Measurements from ENCODE around the gene KIF1A. TPM values are rescaled to one million over a fixed set of nuclear protein-coding genes. Genes with fewer than 3 reads are reported as not detected.

KIF1A gene
- polyA plus RNA-seq, 1 donor (not counting 4 experiments of a cell fraction or from before 2014, with no cell fraction given) = not detected

DNA sequence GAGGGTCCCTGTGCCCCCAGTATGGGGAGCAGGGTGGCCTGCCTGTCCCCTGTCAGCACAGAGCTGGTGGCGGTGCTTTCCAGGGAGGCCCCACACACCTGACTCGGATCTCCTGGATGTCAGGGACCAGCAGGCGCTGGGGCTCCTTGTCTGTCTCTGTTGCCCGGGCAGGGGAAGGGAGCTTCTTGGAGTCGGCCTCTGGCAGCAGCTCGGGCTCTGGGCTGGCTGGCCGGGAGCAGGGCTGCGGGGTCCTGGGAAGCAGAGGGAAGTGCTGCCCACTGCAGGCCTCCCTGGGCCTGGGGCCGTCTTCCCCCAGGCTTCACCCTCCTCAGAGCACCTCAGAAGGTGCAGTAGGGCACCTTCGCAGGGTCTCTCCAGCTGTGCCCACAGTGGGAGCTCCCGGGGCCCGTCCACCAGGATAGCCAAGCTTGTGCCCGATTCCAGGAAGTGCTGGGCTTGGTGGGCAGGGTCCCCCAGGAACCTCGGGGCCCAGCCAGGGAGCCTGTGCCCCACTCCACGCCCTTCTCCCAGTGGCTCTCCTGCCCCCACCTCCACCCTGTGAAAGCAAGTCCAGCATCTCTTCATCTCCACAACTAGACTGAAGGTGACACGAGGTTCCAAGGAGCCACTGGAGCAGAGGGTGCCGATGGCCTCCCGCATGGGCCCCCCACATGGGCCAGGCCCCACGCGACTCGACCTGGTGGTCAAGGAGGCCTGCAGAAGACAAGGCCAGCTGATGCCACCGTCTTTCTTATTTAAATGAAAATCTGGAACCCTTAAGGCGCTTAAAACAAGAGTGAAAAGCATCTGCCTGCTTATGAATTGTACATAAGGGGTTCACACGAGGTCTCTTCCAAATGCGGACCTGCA, 100.1 kb downstream of the KIF1A start:
- Histone ChIP-seq H3K27me3 (ENCODE audit: control insufficient read depth, extremely low read depth, insufficient read depth, low read length) (peaks cover 5% of the 10 kb centered on the region), H3K79me2 (ENCODE audit: control insufficient read depth, insufficient read depth, low read length) (no peaks in the 10 kb centered on the region), H3K9me3 (ENCODE audit: control insufficient read depth, low read depth, low read length) (no peaks in the 10 kb centered on the region), H3K4me2 (ENCODE audit: control insufficient read depth, extremely low read depth, insufficient read depth, low read depth, low read length) (no peak overlapping the region), H4K20me1 (ENCODE audit: control insufficient read depth, extremely low read depth, insufficient read depth, low read length) (no peaks in the 10 kb centered on the region), H3K27ac (ENCODE audit: control insufficient read depth, insufficient read depth, low read length) (no peak overlapping the region), H3K9me1 (ENCODE audit: control insufficient read depth, extremely low read depth, insufficient read depth, low read length) (no peaks in the 10 kb centered on the region), H3K36me3 (ENCODE audit: control insufficient read depth in 2 of 2, extremely low read depth in 1 of 2, insufficient read depth in 2 of 2, low read length in 2 of 2) (no peaks in the 10 kb centered on the region), H3K4me3 (ENCODE audit: control insufficient read depth in 2 of 3, extremely low read depth in 1 of 3, insufficient read depth in 2 of 3, low read depth in 1 of 3, low read length in 3 of 3) (no peak overlapping the region), H2AFZ (ENCODE audit: control insufficient read depth, low read length) (no peak overlapping the region), H3K4me1 (ENCODE audit: control insufficient read depth, extremely low read depth, insufficient read depth, low read length) (no peaks in the 10 kb centered on the region), H3K9ac (ENCODE audit: control insufficient read depth, extremely low read depth, insufficient read depth, low read length) (no peak overlapping the region)
- DNase-seq (ENCODE audit: low read depth, low spot score) = no peak
- no peak for FAIRE-seq
- TF ChIP-seq, protein P1, sequence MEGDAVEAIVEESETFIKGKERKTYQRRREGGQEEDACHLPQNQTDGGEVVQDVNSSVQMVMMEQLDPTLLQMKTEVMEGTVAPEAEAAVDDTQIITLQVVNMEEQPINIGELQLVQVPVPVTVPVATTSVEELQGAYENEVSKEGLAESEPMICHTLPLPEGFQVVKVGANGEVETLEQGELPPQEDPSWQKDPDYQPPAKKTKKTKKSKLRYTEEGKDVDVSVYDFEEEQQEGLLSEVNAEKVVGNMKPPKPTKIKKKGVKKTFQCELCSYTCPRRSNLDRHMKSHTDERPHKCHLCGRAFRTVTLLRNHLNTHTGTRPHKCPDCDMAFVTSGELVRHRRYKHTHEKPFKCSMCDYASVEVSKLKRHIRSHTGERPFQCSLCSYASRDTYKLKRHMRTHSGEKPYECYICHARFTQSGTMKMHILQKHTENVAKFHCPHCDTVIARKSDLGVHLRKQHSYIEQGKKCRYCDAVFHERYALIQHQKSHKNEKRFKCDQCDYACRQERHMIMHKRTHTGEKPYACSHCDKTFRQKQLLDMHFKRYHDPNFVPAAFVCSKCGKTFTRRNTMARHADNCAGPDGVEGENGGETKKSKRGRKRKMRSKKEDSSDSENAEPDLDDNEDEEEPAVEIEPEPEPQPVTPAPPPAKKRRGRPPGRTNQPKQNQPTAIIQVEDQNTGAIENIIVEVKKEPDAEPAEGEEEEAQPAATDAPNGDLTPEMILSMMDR (optimal IDR thresholded peaks at IDR 0.05 in 1 of 3, IDR thresholded peaks at IDR 0.05 in 1 of 3, conservative IDR thresholded peaks at IDR 0.05 in 1 of 3; ENCODE audit: extremely low read depth in 1 of 3, insufficient read depth in 2 of 3, low read length in 3 of 3) = no peak
- TF ChIP-seq EZH2 (IDR thresholded peaks at IDR 0.05; ENCODE audit: low read length) = no peak
- dilution Hi-C loops (cut with MboI; ENCODE audit: extremely low pct_ligation_motif_present, low sequenced_read_pairs) = no loop called here

DNA sequence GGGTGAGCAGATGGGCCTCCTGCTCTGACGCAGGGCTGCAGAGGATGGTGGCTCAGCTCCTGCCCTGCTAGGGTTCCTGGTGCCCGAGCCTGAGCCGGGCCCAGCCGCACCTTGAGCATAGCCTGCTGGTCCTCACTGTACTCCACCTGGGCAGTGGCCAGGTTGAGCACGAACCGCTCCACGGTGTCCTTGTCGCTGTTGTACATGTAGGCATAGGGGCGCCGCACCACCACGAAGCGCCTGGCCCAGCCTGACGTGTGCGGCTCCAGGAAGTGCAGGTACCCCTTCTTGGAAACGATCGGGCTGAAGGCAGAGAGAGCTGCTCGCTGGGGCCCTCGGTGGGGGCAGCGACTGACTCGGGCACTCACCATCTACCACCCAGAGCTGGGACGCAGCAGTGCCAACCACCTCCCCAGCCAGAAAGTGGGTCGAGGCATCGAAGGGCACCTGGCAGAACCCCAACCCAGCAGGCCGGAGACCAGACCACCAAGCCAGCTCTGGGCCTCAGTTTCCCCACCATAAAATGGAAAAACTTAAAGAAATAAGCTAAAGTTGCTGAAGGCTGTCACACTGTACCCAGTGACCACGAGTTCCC, 101.0 kb downstream of the KIF1A start:
- no peak overlapping the region for H2AFZ ChIP-seq (ENCODE audit: control insufficient read depth, low read length)
- no peak overlapping the region for H3K4me3 ChIP-seq (ENCODE audit: control insufficient read depth in 2 of 3, extremely low read depth in 1 of 3, insufficient read depth in 2 of 3, low read depth in 1 of 3, low read length in 3 of 3)
- no peaks in the 10 kb centered on the region for H3K9me3 ChIP-seq (ENCODE audit: control insufficient read depth, low read depth, low read length)
- no peak overlapping the region for H3K9ac ChIP-seq (ENCODE audit: control insufficient read depth, extremely low read depth, insufficient read depth, low read length)
- no peaks in the 10 kb centered on the region for H3K9me1 ChIP-seq (ENCODE audit: control insufficient read depth, extremely low read depth, insufficient read depth, low read length)
- H3K36me3 ChIP-seq (ENCODE audit: control insufficient read depth in 2 of 2, extremely low read depth in 1 of 2, insufficient read depth in 2 of 2, low read length in 2 of 2) = no peaks in the 10 kb centered on the region
- FAIRE-seq (no peak), DNase-seq (ENCODE audit: low read depth, low spot score) (no peak)
- peaks cover 14% of the 10 kb centered on the region for H3K27me3 ChIP-seq (ENCODE audit: control insufficient read depth, extremely low read depth, insufficient read depth, low read length)
- H3K79me2 ChIP-seq (ENCODE audit: control insufficient read depth, insufficient read depth, low read length) = no peaks in the 10 kb centered on the region
- no peaks in the 10 kb centered on the region for H3K4me1 ChIP-seq (ENCODE audit: control insufficient read depth, extremely low read depth, insufficient read depth, low read length)
- H4K20me1 ChIP-seq (ENCODE audit: control insufficient read depth, extremely low read depth, insufficient read depth, low read length) = no peaks in the 10 kb centered on the region
- TF ChIP-seq, protein P1 (optimal IDR thresholded peaks at IDR 0.05 in 1 of 3, IDR thresholded peaks at IDR 0.05 in 1 of 3, conservative IDR thresholded peaks at IDR 0.05 in 1 of 3; ENCODE audit: extremely low read depth in 1 of 3, insufficient read depth in 2 of 3, low read length in 3 of 3) = no peak
- TF ChIP-seq EZH2 (IDR thresholded peaks at IDR 0.05; ENCODE audit: low read length) = no peak
- no peak overlapping the region for H3K27ac ChIP-seq (ENCODE audit: control insufficient read depth, insufficient read depth, low read length)
- dilution Hi-C loops (cut with MboI; ENCODE audit: extremely low pct_ligation_motif_present, low sequenced_read_pairs) = no loop called here
- no peak overlapping the region for H3K4me2 ChIP-seq (ENCODE audit: control insufficient read depth, extremely low read depth, insufficient read depth, low read depth, low read length)
